Natural killer cell (primary cell): ENCODE results near the gene CDC42BPA. TPM values are rescaled to one million over a fixed set of nuclear protein-coding genes. Genes with fewer than 3 reads are reported as not detected.

Experiments
- ATAC-seq, 3 donors: fragments of 150-1000 bp in 2 of 3; fragments of 200-7000 bp in 1 of 3; cut with Tn5 transposase; 1 replicate in 1 of 3; 2 replicates in 2 of 3; pipeline ENCODE4 v1.10.0; 2021; ENCODE audit warnings: mild to moderate bottlenecking in 2 of 3, moderate library complexity in 2 of 3
- DNase-seq, 2 donors: peaks; one replicate each; pipeline versions ENCODE4 v3.0.0 to v3.0.0-alpha.2; 2013 to 2021; ENCODE audit warnings: mixed read lengths in 1 of 2
- H3K27ac ChIP-seq: one replicate; pipeline ENCODE4 v1.5.1; 2013; ENCODE audit warnings: mild to moderate bottlenecking, low read length
- H3K27me3 ChIP-seq: one replicate; pipeline ENCODE4 v1.6.1; 2013; ENCODE audit warnings: low read length; ENCODE audit not compliant: control insufficient read depth, insufficient read depth
- H3K36me3 ChIP-seq: one replicate; pipeline ENCODE4 v1.6.1; 2013; ENCODE audit warnings: low read length; ENCODE audit not compliant: control insufficient read depth, insufficient read depth
- H3K4me1 ChIP-seq: one replicate; pipeline ENCODE4 v1.6.1; 2013; ENCODE audit warnings: low read length; ENCODE audit not compliant: control insufficient read depth, insufficient read depth
- H3K4me3 ChIP-seq: one replicate; pipeline ENCODE4 v1.5.1; 2013; ENCODE audit warnings: low read length
- H3K9me3 ChIP-seq: one replicate; pipeline ENCODE4 v1.6.1; 2013; ENCODE audit warnings: low read length; ENCODE audit not compliant: control insufficient read depth, insufficient read depth
- H3K27ac Mint-ChIP-seq, 2 donors: one replicate each; pipeline ENCODE4 v1.8.0; 2022; ENCODE audit warnings: mild to moderate bottlenecking in 2 of 2, mixed read lengths in 2 of 2, moderate library complexity in 1 of 2
- H3K27me3 Mint-ChIP-seq, 2 donors: one replicate each; pipeline ENCODE4 v1.8.0; 2022; ENCODE audit warnings: low read depth in 2 of 2, mixed read lengths in 2 of 2
- H3K36me3 Mint-ChIP-seq: one replicate; pipeline ENCODE4 v1.8.0; 2022; ENCODE audit warnings: mixed read lengths
- H3K4me1 Mint-ChIP-seq, 2 donors: one replicate each; pipeline ENCODE4 v1.8.0; 2022; ENCODE audit warnings: mixed read lengths in 2 of 2
- H3K4me3 Mint-ChIP-seq: one replicate; pipeline ENCODE4 v1.8.0; 2022; ENCODE audit warnings: mild to moderate bottlenecking, moderate library complexity, mixed read lengths
- H3K9me3 Mint-ChIP-seq, 2 donors: one replicate each; pipeline ENCODE4 v1.8.0; 2022; ENCODE audit warnings: mixed read lengths in 2 of 2
- WGBS: methylation state at CpG from one replicate; pipeline ENCODE4 v1.1.7; 2013; ENCODE audit warnings: missing lambda C conversion rate; ENCODE audit not compliant: insufficient coverage; 5-methylcytosine and 5-hydroxymethylcytosine counted together
- intact Hi-C: fragments of 100-400 bp; cut with micrococcal nuclease; formaldehyde crosslinking; loops from one replicate; pipeline ENCODE4 v1.14.2; 2022
- total RNA-seq, 4 donors: library from RNA; stranded (reverse); fragments of 120-200 nt in 1 of 4; gene quantifications; one replicate each; pipeline versions ENCODE4 v1.2.3 to v1.2.4, GENCODE V29; 2013 to 2022
- TF ChIP-seq, protein P1 (sequence below): fragments of 200-600 bp; IDR thresholded peaks from one replicate; pipeline ENCODE4 v1.8.0; 2022; ENCODE audit warnings: antibody characterized with exemption

Gene CDC42BPA
- total RNA-seq, 3 donors from 2014 or later (not counting 1 experiment from before 2014, with no cell fraction given) = 0.14 to 2.4 (median 0.77) TPM

DNA sequence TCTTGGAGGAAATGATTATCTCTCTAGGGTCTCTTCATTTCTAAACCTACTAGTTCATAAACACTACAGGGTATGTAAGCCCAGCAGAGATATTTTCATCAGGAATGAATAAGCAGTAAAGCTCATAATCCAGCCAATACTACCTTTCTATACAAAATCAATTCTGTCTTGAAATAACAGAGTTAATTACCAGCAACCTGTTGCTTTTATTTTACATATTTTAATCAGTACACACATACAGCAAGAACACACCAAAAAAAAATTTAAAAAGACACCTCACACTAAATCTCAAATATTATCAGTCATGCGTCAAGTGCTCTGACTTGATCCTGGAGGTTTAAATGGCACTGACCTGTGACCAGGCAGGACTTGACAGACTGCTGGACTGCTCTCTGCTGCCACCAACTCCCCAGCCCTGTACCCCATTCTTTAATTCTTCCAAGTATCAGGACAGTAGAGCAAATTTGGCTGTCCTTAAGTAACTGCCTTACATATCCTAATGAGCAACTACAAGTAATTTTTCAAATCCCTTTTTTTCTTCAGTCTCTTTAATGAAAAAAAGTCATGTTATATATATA, 98.5 kb downstream of the CDC42BPA start:
- TF ChIP-seq, protein P1, sequence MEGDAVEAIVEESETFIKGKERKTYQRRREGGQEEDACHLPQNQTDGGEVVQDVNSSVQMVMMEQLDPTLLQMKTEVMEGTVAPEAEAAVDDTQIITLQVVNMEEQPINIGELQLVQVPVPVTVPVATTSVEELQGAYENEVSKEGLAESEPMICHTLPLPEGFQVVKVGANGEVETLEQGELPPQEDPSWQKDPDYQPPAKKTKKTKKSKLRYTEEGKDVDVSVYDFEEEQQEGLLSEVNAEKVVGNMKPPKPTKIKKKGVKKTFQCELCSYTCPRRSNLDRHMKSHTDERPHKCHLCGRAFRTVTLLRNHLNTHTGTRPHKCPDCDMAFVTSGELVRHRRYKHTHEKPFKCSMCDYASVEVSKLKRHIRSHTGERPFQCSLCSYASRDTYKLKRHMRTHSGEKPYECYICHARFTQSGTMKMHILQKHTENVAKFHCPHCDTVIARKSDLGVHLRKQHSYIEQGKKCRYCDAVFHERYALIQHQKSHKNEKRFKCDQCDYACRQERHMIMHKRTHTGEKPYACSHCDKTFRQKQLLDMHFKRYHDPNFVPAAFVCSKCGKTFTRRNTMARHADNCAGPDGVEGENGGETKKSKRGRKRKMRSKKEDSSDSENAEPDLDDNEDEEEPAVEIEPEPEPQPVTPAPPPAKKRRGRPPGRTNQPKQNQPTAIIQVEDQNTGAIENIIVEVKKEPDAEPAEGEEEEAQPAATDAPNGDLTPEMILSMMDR = no peak
- Mint-ChIP-seq H3K4me1 (peaks cover 4 to 12% of the 10 kb centered on the region in 2 donors), H3K36me3 (no peaks in the 10 kb centered on the region), H3K27ac (no peak overlapping the region), H3K27me3 (peaks cover 0 to 6% of the 10 kb centered on the region in 2 donors), H3K9me3 (no peaks in the 10 kb centered on the region), H3K4me3 (no peak overlapping the region)
- DNase-seq (no peak), ATAC-seq (no peak)
- intact Hi-C loops = no loop called here
- Histone ChIP-seq H3K9me3 (no peaks in the 10 kb centered on the region), H3K4me1 (no peaks in the 10 kb centered on the region), H3K36me3 (no peaks in the 10 kb centered on the region), H3K27me3 (no peaks in the 10 kb centered on the region), H3K27ac (no peak overlapping the region), H3K4me3 (no peak overlapping the region)
- WGBS = 96% methylated on average over 1 of the region's 1 CpG

DNA sequence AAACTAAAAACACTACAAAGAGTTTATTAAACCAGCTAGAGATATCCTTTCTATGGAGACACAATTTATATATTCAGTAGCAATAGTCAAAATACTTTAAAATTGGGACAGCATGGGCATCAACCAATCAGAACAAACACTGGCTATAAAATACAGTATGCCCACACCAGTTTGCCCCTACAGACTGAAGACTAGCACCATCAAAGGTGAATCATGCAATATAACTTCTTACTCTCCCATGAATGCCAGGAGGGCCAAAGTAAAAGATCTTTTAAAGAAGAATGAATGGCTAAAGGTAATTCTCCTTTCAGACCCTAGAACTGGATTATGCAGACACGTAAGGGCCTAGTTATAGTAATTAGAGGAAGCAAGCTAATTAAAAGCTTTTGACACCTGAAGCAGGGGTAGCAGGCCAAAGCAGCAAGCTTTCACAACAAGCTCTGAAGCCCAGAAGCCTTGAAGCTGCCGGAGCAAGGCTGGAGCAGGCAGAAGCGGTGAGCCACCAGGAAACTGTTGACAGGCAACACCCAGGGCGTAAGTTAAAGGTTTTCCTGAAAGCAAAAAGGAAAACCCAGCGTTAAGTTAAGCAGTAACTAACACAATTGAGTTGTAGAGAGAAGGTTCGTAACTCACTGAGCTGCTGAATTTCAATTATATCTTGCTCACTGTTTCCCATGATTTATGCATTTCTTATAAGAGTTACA, 99.3 kb downstream of the CDC42BPA start:
- Mint-ChIP-seq H3K4me1 (peaks cover 4 to 12% of the 10 kb centered on the region in 2 donors), H3K9me3 (no peaks in the 10 kb centered on the region), H3K4me3 (no peak overlapping the region), H3K27me3 (peaks cover 0 to 6% of the 10 kb centered on the region in 2 donors), H3K27ac (no peak overlapping the region), H3K36me3 (no peaks in the 10 kb centered on the region)
- 25% methylated on average over 5 of the region's 6 CpGs for WGBS
- intact Hi-C loops = no loop called here
- H3K9me3 ChIP-seq = no peaks in the 10 kb centered on the region
- ATAC-seq = peak in 1 of 3 donors; percentile 43
- DNase-seq = no peak
- H3K27me3 ChIP-seq = no peaks in the 10 kb centered on the region
- H3K27ac ChIP-seq = no peak overlapping the region
- H3K36me3 ChIP-seq = no peaks in the 10 kb centered on the region
- TF ChIP-seq, protein P1 = no peak
- H3K4me1 ChIP-seq = no peaks in the 10 kb centered on the region
- H3K4me3 ChIP-seq = no peak overlapping the region

DNA sequence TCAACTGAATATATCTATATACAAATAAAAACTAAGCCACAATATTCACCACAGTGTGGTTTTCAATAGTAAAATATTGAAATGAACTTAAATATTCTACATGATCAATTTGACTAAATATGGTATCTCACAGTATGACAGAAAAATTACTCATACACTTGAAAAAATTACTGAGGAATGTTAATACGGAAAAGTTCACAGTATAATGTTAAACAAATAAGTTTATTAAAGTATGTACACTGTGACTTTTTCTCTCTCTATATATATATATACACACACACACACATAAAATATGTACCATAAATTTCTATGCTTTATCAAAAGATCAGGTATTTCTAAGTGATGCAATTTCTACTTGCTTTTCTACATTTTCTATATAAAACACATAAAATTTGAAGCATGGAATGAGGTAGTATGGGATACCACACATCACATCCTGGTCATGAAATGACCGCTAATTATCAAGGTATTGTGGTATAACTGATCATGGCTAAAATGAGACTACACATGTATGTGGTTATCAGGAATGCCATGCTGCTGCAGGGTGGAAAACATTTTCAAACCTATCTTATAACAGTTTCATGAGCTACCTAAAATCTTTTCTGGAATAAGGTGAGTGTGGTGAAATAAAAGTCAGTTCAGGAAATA, 102.3 kb downstream of the CDC42BPA start:
- 100% methylated on average over 1 of the region's 2 CpGs for WGBS
- no peak overlapping the region for H3K4me3 Mint-ChIP-seq
- intact Hi-C loops = no loop called here
- DNase-seq (no peak), ATAC-seq (no peak)
- peaks cover 0 to 6% of the 10 kb centered on the region in 2 donors for H3K27me3 Mint-ChIP-seq
- no peak overlapping the region for H3K27ac Mint-ChIP-seq
- TF ChIP-seq, protein P1 = no peak
- no peaks in the 10 kb centered on the region for H3K9me3 Mint-ChIP-seq
- Histone ChIP-seq H3K36me3 (no peaks in the 10 kb centered on the region), H3K27ac (no peak overlapping the region), H3K9me3 (no peaks in the 10 kb centered on the region), H3K4me1 (no peaks in the 10 kb centered on the region), H3K4me3 (no peak overlapping the region), H3K27me3 (no peaks in the 10 kb centered on the region)
- H3K4me1 Mint-ChIP-seq = peaks cover 4 to 12% of the 10 kb centered on the region in 2 donors
- H3K36me3 Mint-ChIP-seq = no peaks in the 10 kb centered on the region
